ENCODE results near the gene PSD4. TPM values are rescaled to one million over a fixed set of nuclear protein-coding genes. Genes with fewer than 3 reads are reported as not detected.
A peak's percentile ranks its signal among the peaks of the same experiment; 100 is the strongest.

Gene PSD4
- total and polyA plus RNA-seq, 4 donors: 20.9 to 48.1 (median 29.0) TPM

DNA sequence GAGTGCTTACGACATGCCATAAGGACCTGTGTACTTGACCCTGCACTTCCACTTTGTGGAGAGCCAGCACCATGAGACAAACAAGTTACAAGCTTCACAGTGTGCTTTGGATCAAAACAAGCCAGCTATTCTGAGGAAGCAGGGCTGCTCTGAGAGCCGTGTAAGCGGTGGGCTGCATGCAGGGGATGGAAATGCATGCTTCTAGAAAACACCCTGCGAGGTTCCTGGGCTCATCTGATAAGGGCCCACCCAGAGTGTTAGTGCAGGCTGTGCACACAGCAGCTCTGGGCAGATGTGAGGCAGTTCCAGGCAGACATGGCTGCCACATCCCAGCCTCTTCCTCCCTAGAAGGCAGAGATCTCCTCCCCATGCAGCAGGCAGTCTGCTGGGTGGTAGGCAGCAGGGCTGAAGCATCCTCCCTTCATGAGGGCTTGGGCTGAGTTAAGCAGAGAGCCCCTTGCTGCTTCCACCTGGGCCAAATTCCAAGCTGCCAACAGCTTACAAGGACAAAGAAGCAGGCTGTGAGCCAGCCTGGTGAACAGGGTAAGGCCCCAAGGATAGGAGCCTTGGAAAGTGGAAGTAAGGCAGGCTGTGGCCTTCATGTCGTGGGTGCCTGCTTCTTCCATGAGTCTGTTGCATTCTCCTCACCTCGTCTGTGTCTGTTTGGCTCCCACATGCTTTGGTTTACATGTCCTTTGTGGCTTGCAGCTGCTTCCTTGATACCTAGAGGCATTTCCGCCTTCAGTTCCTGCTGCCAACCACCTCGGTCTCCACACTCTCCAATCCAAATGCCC, 7.7 kb downstream of the PSD4 start:
- ATAC-seq (ENCODE audit: insufficient read depth, low FRiP score) (peak; percentile 53), DNase-seq (peak in 2 of 3 donors; percentile 22 to 55)
- H3K4me3 ChIP-seq: no peak overlapping the region
- TF ChIP-seq, protein P1, sequence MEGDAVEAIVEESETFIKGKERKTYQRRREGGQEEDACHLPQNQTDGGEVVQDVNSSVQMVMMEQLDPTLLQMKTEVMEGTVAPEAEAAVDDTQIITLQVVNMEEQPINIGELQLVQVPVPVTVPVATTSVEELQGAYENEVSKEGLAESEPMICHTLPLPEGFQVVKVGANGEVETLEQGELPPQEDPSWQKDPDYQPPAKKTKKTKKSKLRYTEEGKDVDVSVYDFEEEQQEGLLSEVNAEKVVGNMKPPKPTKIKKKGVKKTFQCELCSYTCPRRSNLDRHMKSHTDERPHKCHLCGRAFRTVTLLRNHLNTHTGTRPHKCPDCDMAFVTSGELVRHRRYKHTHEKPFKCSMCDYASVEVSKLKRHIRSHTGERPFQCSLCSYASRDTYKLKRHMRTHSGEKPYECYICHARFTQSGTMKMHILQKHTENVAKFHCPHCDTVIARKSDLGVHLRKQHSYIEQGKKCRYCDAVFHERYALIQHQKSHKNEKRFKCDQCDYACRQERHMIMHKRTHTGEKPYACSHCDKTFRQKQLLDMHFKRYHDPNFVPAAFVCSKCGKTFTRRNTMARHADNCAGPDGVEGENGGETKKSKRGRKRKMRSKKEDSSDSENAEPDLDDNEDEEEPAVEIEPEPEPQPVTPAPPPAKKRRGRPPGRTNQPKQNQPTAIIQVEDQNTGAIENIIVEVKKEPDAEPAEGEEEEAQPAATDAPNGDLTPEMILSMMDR (IDR thresholded peaks at IDR 0.05; ENCODE audit: control extremely low read depth, extremely low read depth): no peak
- H3K9me3 ChIP-seq (ENCODE audit: control insufficient read depth in 4 of 4, insufficient read depth in 3 of 4, low read length in 3 of 4): no peaks in the 10 kb centered on the region
- H3K27me3 ChIP-seq (ENCODE audit: control insufficient read depth in 3 of 3, insufficient read depth in 3 of 3, low read length in 2 of 3): no peaks in the 10 kb centered on the region
- WGBS, 2 donors: 22 to 32% methylated on average over 8 of the region's 8 CpGs
- H3K27ac ChIP-seq (ENCODE audit: low read depth in 1 of 2, low read length in 1 of 2): peak overlapping the region in 1 of 2 donors; percentile 35
- H3K9ac ChIP-seq (ENCODE audit: insufficient read depth in 1 of 2, low read length in 2 of 2): no peak overlapping the region
- no peaks in the 10 kb centered on the region for H3K36me3 ChIP-seq (ENCODE audit: control insufficient read depth in 4 of 4, insufficient read depth in 4 of 4, low read length in 4 of 4)
- peaks cover 0 to 19% (median 8%) of the 10 kb centered on the region in 5 donors for H3K4me1 ChIP-seq (ENCODE audit: control insufficient read depth in 5 of 5, insufficient read depth in 5 of 5, low read length in 5 of 5)

DNA sequence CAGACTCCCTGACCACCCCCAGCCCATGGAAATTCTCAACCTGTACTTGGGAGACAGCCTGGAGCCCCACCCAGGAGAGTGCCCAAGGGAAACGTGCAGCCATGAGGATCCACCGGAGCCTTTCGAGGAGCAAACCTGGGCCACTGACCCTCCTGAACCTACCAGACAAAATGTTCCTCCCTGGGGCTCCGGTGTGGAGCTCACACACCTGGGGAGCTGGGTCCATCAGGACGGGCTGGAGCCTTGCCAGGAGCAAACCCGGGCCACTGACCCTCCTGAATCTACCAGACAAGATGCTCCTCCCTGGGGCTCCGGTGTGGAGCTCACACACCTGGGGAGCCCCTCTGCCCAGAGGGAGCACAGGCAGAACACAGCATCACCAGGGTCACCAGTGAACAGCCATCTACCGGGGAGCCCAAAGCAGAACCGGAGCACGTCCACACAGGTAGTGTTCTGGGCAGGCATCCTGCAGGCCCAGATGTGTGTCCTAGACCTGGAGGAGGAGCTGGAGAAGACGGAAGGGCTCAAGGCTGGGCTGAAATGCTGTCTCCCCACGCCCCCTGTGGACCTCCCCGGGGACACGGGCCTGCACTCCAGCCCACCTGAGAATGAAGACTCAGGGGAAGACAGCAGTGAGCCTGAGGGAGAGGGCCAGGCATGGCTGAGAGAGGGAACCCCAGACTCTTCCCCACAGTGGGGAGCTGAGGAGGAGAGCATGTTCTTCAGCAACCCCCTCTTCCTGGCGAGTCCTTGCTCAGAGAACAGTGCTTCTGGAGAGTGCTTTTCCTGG, 8.9 kb downstream of the PSD4 start:
- WGBS, 2 donors: 96 to 97% methylated on average over 15 of the region's 15 CpGs
- Histone ChIP-seq H3K4me1 (ENCODE audit: control insufficient read depth in 5 of 5, insufficient read depth in 5 of 5, low read length in 5 of 5) (peaks cover 0 to 19% (median 8%) of the 10 kb centered on the region in 5 donors), H3K27me3 (ENCODE audit: control insufficient read depth in 3 of 3, insufficient read depth in 3 of 3, low read length in 2 of 3) (no peaks in the 10 kb centered on the region), H3K9me3 (ENCODE audit: control insufficient read depth in 4 of 4, insufficient read depth in 3 of 4, low read length in 3 of 4) (no peaks in the 10 kb centered on the region), H3K27ac (ENCODE audit: low read depth in 1 of 2, low read length in 1 of 2) (no peak overlapping the region), H3K4me3 (no peak overlapping the region), H3K36me3 (ENCODE audit: control insufficient read depth in 4 of 4, insufficient read depth in 4 of 4, low read length in 4 of 4) (peaks cover 0 to 2% (median 0%) of the 10 kb centered on the region in 4 donors), H3K9ac (ENCODE audit: insufficient read depth in 1 of 2, low read length in 2 of 2) (no peak overlapping the region)
- no peak for ATAC-seq (ENCODE audit: insufficient read depth, low FRiP score)
- DNase-seq: no peak
- TF ChIP-seq, protein P1 (IDR thresholded peaks at IDR 0.05; ENCODE audit: control extremely low read depth, extremely low read depth): no peak

DNA sequence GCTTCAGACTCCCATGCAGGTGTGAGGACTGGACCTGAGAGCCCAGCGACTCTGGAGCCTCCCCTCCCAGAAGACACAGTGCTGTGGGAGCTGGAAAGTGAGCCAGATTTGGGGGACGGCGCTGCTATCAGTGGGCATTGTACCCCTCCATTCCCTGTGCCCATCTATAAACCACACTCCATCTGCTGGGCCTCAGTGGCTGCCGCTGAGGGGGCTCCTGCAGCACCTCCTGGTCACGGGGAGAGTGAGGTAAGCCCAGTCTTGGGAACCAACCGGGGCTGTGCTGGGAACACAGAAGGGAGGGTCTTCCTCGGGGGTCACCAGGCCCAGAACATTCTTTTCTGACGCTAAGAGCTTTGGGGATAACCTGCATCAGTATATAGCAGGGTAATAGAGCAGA, 9.5 kb downstream of the PSD4 start:
- no peak overlapping the region for H3K4me3 ChIP-seq
- DNase-seq (no peak), ATAC-seq (ENCODE audit: insufficient read depth, low FRiP score) (no peak)
- no peak overlapping the region for H3K9ac ChIP-seq (ENCODE audit: insufficient read depth in 1 of 2, low read length in 2 of 2)
- no peaks in the 10 kb centered on the region for H3K27me3 ChIP-seq (ENCODE audit: control insufficient read depth in 3 of 3, insufficient read depth in 3 of 3, low read length in 2 of 3)
- 95 to 97% methylated on average over 8 of the region's 8 CpGs for WGBS, 2 donors
- peaks cover 0 to 19% (median 8%) of the 10 kb centered on the region in 5 donors for H3K4me1 ChIP-seq (ENCODE audit: control insufficient read depth in 5 of 5, insufficient read depth in 5 of 5, low read length in 5 of 5)
- H3K9me3 ChIP-seq (ENCODE audit: control insufficient read depth in 4 of 4, insufficient read depth in 3 of 4, low read length in 3 of 4): no peaks in the 10 kb centered on the region
- peaks cover 0 to 2% (median 0%) of the 10 kb centered on the region in 4 donors for H3K36me3 ChIP-seq (ENCODE audit: control insufficient read depth in 4 of 4, insufficient read depth in 4 of 4, low read length in 4 of 4)
- no peak overlapping the region for H3K27ac ChIP-seq (ENCODE audit: low read depth in 1 of 2, low read length in 1 of 2)
- TF ChIP-seq, protein P1 (IDR thresholded peaks at IDR 0.05; ENCODE audit: control extremely low read depth, extremely low read depth): no peak

Data from lung (tissue), 12 donors.